ENCODE data around the gene NFATC2.

The NFATC2 gene

GRCh38 chr20:51447097-51447764, 95.3 kb downstream of the NFATC2 start (continued):
- TF ChIP-seq EGR2 (tag by site-specific recombination; IDR thresholded peaks at IDR 0.05; ENCODE audit: low read depth) (peak; percentile 70), TCF7L2 (IDR thresholded peaks at IDR 0.05; ENCODE audit: borderline replicate concordance, low read depth, low read length) (no peak), ZNF544 (tag by site-specific recombination; IDR thresholded peaks at IDR 0.05) (no peak), KLF17 (tag by site-specific recombination; IDR thresholded peaks at IDR 0.05) (0 out of 2 replicates have a peak, but pooled peaks have one; percentile 32), ZBTB8A (tag by site-specific recombination; IDR thresholded peaks at IDR 0.05) (no peak), SCRT2 (tag by site-specific recombination; IDR thresholded peaks at IDR 0.05) (no peak), ZNF19 (tag by site-specific recombination; IDR thresholded peaks at IDR 0.05; ENCODE audit: low read depth) (no peak), AEBP2 (tag by site-specific recombination; IDR thresholded peaks at IDR 0.05; ENCODE audit: borderline replicate concordance) (no peak), INSM2 (tag by site-specific recombination; IDR thresholded peaks at IDR 0.05) (peak; percentile 34; the same call in 1 of the 2 replicates), SALL2 (tag by site-specific recombination; IDR thresholded peaks at IDR 0.05; ENCODE audit: borderline replicate concordance) (no peak), PRDM10 (tag by site-specific recombination; IDR thresholded peaks at IDR 0.05) (0 out of 2 replicates have a peak, but pooled peaks have one; percentile 9), SP7 (tag by site-specific recombination; IDR thresholded peaks at IDR 0.05) (peak; percentile 62), ZNF26 (tag by site-specific recombination; IDR thresholded peaks at IDR 0.05) (no peak), ZNF529 (tag by site-specific recombination; IDR thresholded peaks at IDR 0.05; ENCODE audit: insufficient replicate concordance) (no peak), PRDM6 (tag by site-specific recombination; IDR thresholded peaks at IDR 0.05) (peak; percentile 66), ZNF175 (tag by site-specific recombination; IDR thresholded peaks at IDR 0.05) (no peak), ZNF830 (tag by site-specific recombination; IDR thresholded peaks at IDR 0.05; ENCODE audit: low read depth) (no peak), HOXA7 (CRISPR knock-in tag; IDR thresholded peaks at IDR 0.05; ENCODE audit: borderline replicate concordance) (no peak), ZNF10 (tag by site-specific recombination; IDR thresholded peaks at IDR 0.05) (no peak), KLF8 (tag by site-specific recombination; IDR thresholded peaks at IDR 0.05) (no peak), ZNF610 (tag by site-specific recombination; IDR thresholded peaks at IDR 0.05; ENCODE audit: borderline replicate concordance) (no peak), ZFHX2 (tag by site-specific recombination; conservative IDR thresholded peaks at IDR 0.05) (peak; percentile 81), KLF10 (tag by site-specific recombination; IDR thresholded peaks at IDR 0.05) (peak; percentile 42; the same call in 1 of the 2 replicates), ZNF2 (tag by site-specific recombination; IDR thresholded peaks at IDR 0.05) (no peak), SETDB1 (IDR thresholded peaks at IDR 0.05; ENCODE audit: insufficient read length, low read length) (no peak), ZSCAN23 (tag by site-specific recombination; IDR thresholded peaks at IDR 0.05) (no peak), ZNF785 (tag by site-specific recombination; IDR thresholded peaks at IDR 0.05) (no peak), WT1 (tag by site-specific recombination; IDR thresholded peaks at IDR 0.05) (no peak), ZEB2 (tag by site-specific recombination; IDR thresholded peaks at IDR 0.05) (peak; percentile 54), ZNF501 (tag by site-specific recombination; IDR thresholded peaks at IDR 0.05) (no peak)

Data from HEK293 (cell line).